Measurements from ENCODE around the gene PTPN11. TPM values are rescaled to one million over a fixed set of nuclear protein-coding genes. Genes with fewer than 3 reads are reported as not detected.

The PTPN11 gene
- total and polyA plus RNA-seq, 10 of the 15 experiments (the other 5 are each of a cell fraction or from before 2014, with no cell fraction given), result 14.6 to 85.2 (median 58.6) TPM

GRCh38 chr12:112464605-112465004 is 45.9 kb downstream of the PTPN11 start:
- intact Hi-C loops (cut with micrococcal nuclease; ENCODE audit: unreplicated experiment), result no loop called here
- no peak for FAIRE-seq
- H3K27ac ChIP-seq (ENCODE audit: control insufficient read depth, insufficient read depth), result no peak overlapping the region
- H2AFZ ChIP-seq (ENCODE audit: control insufficient read depth, low read depth, low read length), result no peak overlapping the region
- CTCF ChIA-PET, result interaction anchor here (1.2 to 2.2 kb wide), 4 partner anchors 9 to 14 kb away, joined by 3 to 9 read pairs (median 4); no protein-coding TSS in a partner anchor
- no peak overlapping the region for H3K4me3 ChIP-seq
- H4K20me1 ChIP-seq (ENCODE audit: control insufficient read depth, insufficient read depth), result no peaks in the 10 kb centered on the region
- BruUV-seq (replicated peaks), result no TSS peak
- peaks cover 5% of the 10 kb centered on the region; the same call in 1 of the 2 replicates for H3K4me1 ChIP-seq (ENCODE audit: control insufficient read depth, insufficient read depth, low read length)
- no peaks in the 10 kb centered on the region for H3K9me3 ChIP-seq (replicated peaks; ENCODE audit: control insufficient read depth, insufficient read depth, low read length)
- no peaks in the 10 kb centered on the region for H3K79me2 ChIP-seq (ENCODE audit: control insufficient read depth, insufficient read depth, low read length)
- ATAC-seq, result no peak
- peaks cover 0 to 6% of the 10 kb centered on the region in 2 experiments; a peak in 1 of 4 replicates for H3K36me3 ChIP-seq (ENCODE audit: control insufficient read depth in 2 of 2, insufficient read depth in 2 of 2, low read length in 1 of 2)
- DNase-seq (ENCODE audit: low read depth, low spot score), result no peak
- RAD21 ChIA-PET (ENCODE audit: unreplicated experiment), result no interaction called here
- SMC1A ChIA-PET (ENCODE audit: uncharacterized antibody, unreplicated experiment), result interaction anchor here (0.9 to 1.9 kb wide), 3 partner anchors 9 to 23 kb away, joined by 3 to 8 read pairs (median 4); no protein-coding TSS in a partner anchor
- H3K27me3 ChIP-seq (replicated peaks in 1 of 2; ENCODE audit: control insufficient read depth in 2 of 2, insufficient read depth in 2 of 2, low read length in 1 of 2), result no peaks in the 10 kb centered on the region
- POLR2A ChIA-PET, result interaction anchor here (1.3 kb wide), 1 partner anchor 10 kb away, joined by 4 read pairs; no protein-coding TSS in a partner anchor
- TF ChIP-seq HDAC6 (IDR thresholded peaks at IDR 0.05; ENCODE audit: unreplicated experiment) (no peak), RUNX3 (IDR thresholded peaks at IDR 0.05; ENCODE audit: low read length) (no peak), ATF3 (IDR thresholded peaks at IDR 0.05; ENCODE audit: borderline replicate concordance, extremely low read depth, low read depth, low read length) (no peak), RBBP5 (conservative IDR thresholded peaks at IDR 0.05) (no peak), WRNIP1 (IDR thresholded peaks at IDR 0.05; ENCODE audit: borderline replicate concordance, low read depth, low read length) (no peak)
- H3K9ac ChIP-seq (ENCODE audit: control insufficient read depth, insufficient read depth, low read length), result no peak overlapping the region
- no peak overlapping the region for H3K4me2 ChIP-seq (ENCODE audit: control insufficient read depth, insufficient read depth)
- in situ Hi-C loops (cut with MboI), result no loop called here

GRCh38 chr12:112466011-112466422 is 47.3 kb downstream of the PTPN11 start:
- ChIA-PET POLR2A (no interaction called here), CTCF (no interaction called here), SMC1A (ENCODE audit: uncharacterized antibody, unreplicated experiment) (no interaction called here), RAD21 (ENCODE audit: unreplicated experiment) (no interaction called here)
- intact Hi-C loops (cut with micrococcal nuclease; ENCODE audit: unreplicated experiment) (no loop called here), in situ Hi-C loops (cut with MboI) (no loop called here)
- H4K20me1 ChIP-seq (ENCODE audit: control insufficient read depth, insufficient read depth), result no peaks in the 10 kb centered on the region
- H3K4me3 ChIP-seq, result no peak overlapping the region
- FAIRE-seq (no peak), ATAC-seq (no peak), DNase-seq (ENCODE audit: low read depth, low spot score) (no peak)
- BruUV-seq (replicated peaks), result no TSS peak
- no peaks in the 10 kb centered on the region for H3K79me2 ChIP-seq (ENCODE audit: control insufficient read depth, insufficient read depth, low read length)
- peaks cover 5% of the 10 kb centered on the region; the same call in 1 of the 2 replicates for H3K4me1 ChIP-seq (ENCODE audit: control insufficient read depth, insufficient read depth, low read length)
- no peak overlapping the region for H3K9ac ChIP-seq (ENCODE audit: control insufficient read depth, insufficient read depth, low read length)
- peaks cover 0 to 6% of the 10 kb centered on the region in 2 experiments; a peak in 1 of 4 replicates for H3K36me3 ChIP-seq (ENCODE audit: control insufficient read depth in 2 of 2, insufficient read depth in 2 of 2, low read length in 1 of 2)
- H2AFZ ChIP-seq (ENCODE audit: control insufficient read depth, low read depth, low read length), result no peak overlapping the region
- H3K27ac ChIP-seq (ENCODE audit: control insufficient read depth, insufficient read depth), result no peak overlapping the region
- H3K27me3 ChIP-seq (replicated peaks in 1 of 2; ENCODE audit: control insufficient read depth in 2 of 2, insufficient read depth in 2 of 2, low read length in 1 of 2), result no peaks in the 10 kb centered on the region
- H3K9me3 ChIP-seq (replicated peaks; ENCODE audit: control insufficient read depth, insufficient read depth, low read length), result no peaks in the 10 kb centered on the region
- H3K4me2 ChIP-seq (ENCODE audit: control insufficient read depth, insufficient read depth), result no peak overlapping the region
- TF ChIP-seq ZNF274 (IDR thresholded peaks at IDR 0.05; ENCODE audit: insufficient read depth, insufficient read length) (no peak), E2F4 (IDR thresholded peaks at IDR 0.05; ENCODE audit: low read depth, low read length) (no peak), RELA (IDR thresholded peaks at IDR 0.05; ENCODE audit: borderline replicate concordance, partially characterized antibody) (no peak), CUX1 (IDR thresholded peaks at IDR 0.05; ENCODE audit: insufficient replicate concordance, low read depth, low read length) (no peak)

All from GM12878 (cell line).